Choroid plexus epithelial cell (primary cell): ENCODE data around the gene STK25.

Source experiments
- DNase-seq: peaks from one replicate; pipeline ENCODE4 v3.0.0-alpha.2; 2010; ENCODE audit warnings: low read depth
- H3K4me3 ChIP-seq: 2 replicates; pipeline ENCODE4 v1.5.1; 2011; ENCODE audit warnings: low read depth, mild to moderate bottlenecking, control low read depth, low read length, moderate library complexity
- CTCF ChIP-seq: conservative IDR thresholded peaks from 2 replicates; pipeline ENCODE4 v1.5.1; 2011; ENCODE audit warnings: low read depth, mild to moderate bottlenecking, control low read depth, inconsistent platforms, low read length, moderate library complexity

The STK25 gene

GRCh38 chr2:241443486-241444223 lies 64.7 kb downstream of the STK25 start:
- no peak for TF ChIP-seq CTCF
- H3K4me3 ChIP-seq = no peak overlapping the region
- peak; percentile 75 for DNase-seq
